Measurements from ENCODE around the gene MYOD1. TPM values are rescaled to one million over a fixed set of nuclear protein-coding genes. Genes with fewer than 3 reads are reported as not detected.

Gene MYOD1
- total RNA-seq, 1 experiment from 2014 or later, result not detected

DNA sequence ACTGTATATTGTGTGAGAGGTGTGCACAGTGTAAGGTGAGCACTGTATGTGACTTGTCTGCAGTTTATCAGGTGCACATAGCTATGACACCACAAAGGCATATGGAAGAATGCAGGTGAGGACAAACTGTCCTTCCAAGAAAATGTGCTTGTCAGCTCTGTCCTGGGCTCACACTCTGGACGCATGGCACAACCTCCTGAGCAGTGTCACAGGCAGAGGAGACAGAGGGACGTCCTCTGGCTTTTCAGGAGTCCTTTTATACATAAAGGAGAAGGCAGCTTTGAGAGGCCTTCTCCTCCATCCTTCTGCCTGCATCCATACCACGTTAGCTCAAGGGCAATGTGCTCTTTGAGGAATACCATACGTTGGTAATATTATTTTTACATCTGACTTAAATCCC lies 7.5 kb upstream of the MYOD1 start:
- Histone ChIP-seq H3K36me3 (ENCODE audit: insufficient read depth, low read length, poor library complexity, severe bottlenecking) (no peaks in the 10 kb centered on the region), H3K27me3 (replicated peaks; ENCODE audit: insufficient read depth, low read depth, low read length, poor library complexity) (peaks cover 47% of the 10 kb centered on the region), H3K4me3 (ENCODE audit: low read depth, low read length, poor library complexity, severe bottlenecking) (no peak overlapping the region), H3K9me3 (ENCODE audit: low read depth, low read length, poor library complexity, severe bottlenecking) (no peaks in the 10 kb centered on the region), H3K27ac (ENCODE audit: low read depth, low read length, poor library complexity, severe bottlenecking) (no peak overlapping the region), H3K4me1 (ENCODE audit: insufficient read depth, low read length, poor library complexity, severe bottlenecking) (no peaks in the 10 kb centered on the region)
- no TSS peak for BruUV-seq (replicated peaks)
- CTCF ChIA-PET, result no interaction called here
- intact Hi-C loops (cut with micrococcal nuclease; ENCODE audit: unreplicated experiment), result no loop called here
- TF ChIP-seq EZH2 (IDR thresholded peaks at IDR 0.05; ENCODE audit: borderline replicate concordance, low read depth, low read length, poor library complexity, severe bottlenecking), result no peak
- no peak for TF ChIP-seq CTCF (conservative IDR thresholded peaks at IDR 0.05; ENCODE audit: low read depth, low read length)
- no peak for DNase-seq (ENCODE audit: low spot score)
- POLR2A ChIA-PET (ENCODE audit: low non-redundant PET), result no interaction called here

DNA sequence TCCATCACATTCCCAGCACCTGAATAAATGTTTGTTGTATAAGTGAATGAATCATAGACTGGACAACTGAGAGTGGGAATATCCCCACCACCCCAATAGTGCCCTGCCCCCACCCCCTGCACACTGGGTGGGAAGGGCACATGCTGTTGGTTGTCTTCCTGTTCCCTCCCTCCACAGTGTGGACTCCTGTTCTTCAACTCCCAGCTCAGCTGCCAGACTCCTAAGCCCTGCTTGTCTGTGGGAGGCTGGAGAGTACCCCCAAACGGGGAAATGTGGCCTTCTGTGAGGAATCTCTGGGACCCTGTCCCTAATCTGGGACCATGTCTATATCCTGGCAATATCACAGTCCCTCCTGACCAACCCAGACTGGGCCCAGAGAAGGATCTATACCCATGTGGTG lies 5.5 kb upstream of the MYOD1 start:
- Histone ChIP-seq H3K4me1 (ENCODE audit: insufficient read depth, low read length, poor library complexity, severe bottlenecking) (no peaks in the 10 kb centered on the region), H3K27me3 (replicated peaks; ENCODE audit: insufficient read depth, low read depth, low read length, poor library complexity) (peaks cover 68% of the 10 kb centered on the region), H3K27ac (ENCODE audit: low read depth, low read length, poor library complexity, severe bottlenecking) (no peak overlapping the region), H3K9me3 (ENCODE audit: low read depth, low read length, poor library complexity, severe bottlenecking) (no peaks in the 10 kb centered on the region), H3K36me3 (ENCODE audit: insufficient read depth, low read length, poor library complexity, severe bottlenecking) (no peaks in the 10 kb centered on the region), H3K4me3 (ENCODE audit: low read depth, low read length, poor library complexity, severe bottlenecking) (no peak overlapping the region)
- no peak for TF ChIP-seq EZH2 (IDR thresholded peaks at IDR 0.05; ENCODE audit: borderline replicate concordance, low read depth, low read length, poor library complexity, severe bottlenecking)
- TF ChIP-seq CTCF (conservative IDR thresholded peaks at IDR 0.05; ENCODE audit: low read depth, low read length), result no peak
- intact Hi-C loops (cut with micrococcal nuclease; ENCODE audit: unreplicated experiment), result no loop called here
- BruUV-seq (replicated peaks), result no TSS peak
- DNase-seq (ENCODE audit: low spot score), result no peak
- ChIA-PET CTCF (no interaction called here), POLR2A (ENCODE audit: low non-redundant PET) (no interaction called here)

DNA sequence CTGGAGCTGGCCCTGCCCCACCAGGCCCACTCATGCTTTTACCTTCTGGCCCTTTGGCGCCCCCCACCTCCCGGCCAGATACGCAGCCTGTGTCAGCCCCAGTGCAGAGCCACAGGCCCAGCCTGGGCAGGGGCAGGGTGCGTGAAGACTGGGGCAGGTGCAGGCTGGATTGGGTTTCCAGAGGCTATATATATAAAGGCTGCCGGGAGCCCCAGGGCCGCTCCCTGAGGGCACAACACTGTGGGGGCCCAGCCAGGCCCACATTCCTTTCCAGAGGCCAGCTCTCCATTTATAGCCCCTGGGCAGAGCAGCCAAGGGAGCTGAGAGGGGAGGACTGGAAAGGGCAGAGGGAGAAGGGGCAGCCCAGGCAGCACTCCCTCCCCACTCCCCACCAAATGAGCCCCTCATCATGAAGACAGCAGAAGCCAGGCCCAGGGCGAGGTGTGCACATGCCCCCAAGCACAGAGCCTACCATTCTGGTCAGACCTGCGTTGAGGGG lies 5.0 kb upstream of the MYOD1 start:
- POLR2A ChIA-PET (ENCODE audit: low non-redundant PET), result no interaction called here
- BruUV-seq (replicated peaks), result no TSS peak
- TF ChIP-seq CTCF (conservative IDR thresholded peaks at IDR 0.05; ENCODE audit: low read depth, low read length) (no peak), EZH2 (IDR thresholded peaks at IDR 0.05; ENCODE audit: borderline replicate concordance, low read depth, low read length, poor library complexity, severe bottlenecking) (no peak)
- no peak overlapping the region for H3K4me3 ChIP-seq (ENCODE audit: low read depth, low read length, poor library complexity, severe bottlenecking)
- no peak for DNase-seq (ENCODE audit: low spot score)
- peaks cover 73% of the 10 kb centered on the region for H3K27me3 ChIP-seq (replicated peaks; ENCODE audit: insufficient read depth, low read depth, low read length, poor library complexity)
- no peak overlapping the region for H3K27ac ChIP-seq (ENCODE audit: low read depth, low read length, poor library complexity, severe bottlenecking)
- H3K4me1 ChIP-seq (ENCODE audit: insufficient read depth, low read length, poor library complexity, severe bottlenecking), result no peaks in the 10 kb centered on the region
- intact Hi-C loops (cut with micrococcal nuclease; ENCODE audit: unreplicated experiment), result no loop called here
- H3K9me3 ChIP-seq (ENCODE audit: low read depth, low read length, poor library complexity, severe bottlenecking), result no peaks in the 10 kb centered on the region
- H3K36me3 ChIP-seq (ENCODE audit: insufficient read depth, low read length, poor library complexity, severe bottlenecking), result no peaks in the 10 kb centered on the region
- CTCF ChIA-PET, result no interaction called here
